Midbrain (tissue), 1 donor: ENCODE measurements around the gene FPR2.
"Not testable (repeated sequence)": the region's sequence is repeated elsewhere in the genome, so short reads cannot be mapped to it uniquely, and the experiment has no call there.

Source experiments
- DNase-seq: peaks from one replicate; lab custom pipeline; 2025; lab: John Stamatoyannopoulos, UW

Gene FPR2, protein sequence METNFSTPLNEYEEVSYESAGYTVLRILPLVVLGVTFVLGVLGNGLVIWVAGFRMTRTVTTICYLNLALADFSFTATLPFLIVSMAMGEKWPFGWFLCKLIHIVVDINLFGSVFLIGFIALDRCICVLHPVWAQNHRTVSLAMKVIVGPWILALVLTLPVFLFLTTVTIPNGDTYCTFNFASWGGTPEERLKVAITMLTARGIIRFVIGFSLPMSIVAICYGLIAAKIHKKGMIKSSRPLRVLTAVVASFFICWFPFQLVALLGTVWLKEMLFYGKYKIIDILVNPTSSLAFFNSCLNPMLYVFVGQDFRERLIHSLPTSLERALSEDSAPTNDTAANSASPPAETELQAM

GRCh38 chr19:51760697-51761356 is at the start of gene FPR2:
Gene FPR2 (plus strand): TSS chr19:51761180. CDS start chr19:51768659, 7,479 bp downstream.
- DNase-seq = no peak

DNA sequence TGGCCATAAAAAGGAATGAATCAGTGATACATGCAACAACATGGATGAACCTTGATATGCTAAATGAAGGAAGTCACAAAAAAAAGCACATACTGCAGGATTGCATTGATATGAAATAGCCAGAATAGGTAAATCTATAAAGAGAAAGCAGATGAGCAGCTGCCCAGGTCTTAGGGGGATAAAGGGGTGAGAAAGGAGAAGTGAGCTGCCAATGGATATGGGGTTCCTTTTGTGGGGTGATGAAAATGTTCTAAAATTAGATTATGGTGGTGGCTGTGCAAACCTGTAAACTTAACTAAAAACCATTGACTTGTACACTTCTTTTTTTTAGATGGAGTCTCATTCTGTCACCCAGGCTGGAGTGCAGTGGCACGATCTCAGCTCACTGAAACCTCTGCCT is 49.3 kb upstream of the FPR2 start:
- no peak for DNase-seq

DNA sequence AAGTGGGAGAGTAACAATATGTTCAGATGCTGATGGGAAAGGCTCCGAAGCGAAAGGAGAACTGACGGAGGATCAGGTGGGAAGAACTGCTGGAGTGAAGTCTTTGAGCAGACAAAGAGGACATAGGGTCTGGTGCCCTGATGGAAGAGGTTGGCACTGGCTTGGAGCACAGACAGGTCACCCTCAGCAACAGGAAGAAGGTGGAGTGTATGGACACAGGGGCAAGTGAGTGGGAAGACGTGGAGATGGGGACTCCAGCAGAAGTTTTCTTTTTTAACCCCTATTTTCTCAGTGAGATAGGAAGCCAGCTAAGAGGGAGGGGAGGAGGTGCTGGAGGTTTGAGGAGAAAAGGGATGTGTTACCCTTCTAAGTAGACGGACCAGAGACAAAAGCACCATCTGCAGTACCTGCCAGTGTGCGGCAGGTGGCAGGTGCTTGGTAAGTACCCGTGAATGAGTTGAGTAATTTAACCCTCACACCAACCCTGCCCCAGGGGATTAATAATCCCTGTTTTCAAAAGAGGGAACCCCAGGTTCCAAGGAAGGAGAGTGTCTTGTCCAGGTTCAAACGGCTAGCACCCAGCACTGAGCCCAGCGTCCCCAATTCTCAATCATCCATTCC is 48.4 kb upstream of the FPR2 start:
- no peak for DNase-seq

GRCh38 chr19:51713319-51714285 is 47.4 kb upstream of the FPR2 start:
- no peak for DNase-seq

GRCh38 chr19:51714848-51715247 is 46.1 kb upstream of the FPR2 start:
- DNase-seq = no peak

- DNase-seq = no peak
These were observed 45.1 kb upstream of the FPR2 start for GRCh38 chr19:51715850-51716249.

DNA sequence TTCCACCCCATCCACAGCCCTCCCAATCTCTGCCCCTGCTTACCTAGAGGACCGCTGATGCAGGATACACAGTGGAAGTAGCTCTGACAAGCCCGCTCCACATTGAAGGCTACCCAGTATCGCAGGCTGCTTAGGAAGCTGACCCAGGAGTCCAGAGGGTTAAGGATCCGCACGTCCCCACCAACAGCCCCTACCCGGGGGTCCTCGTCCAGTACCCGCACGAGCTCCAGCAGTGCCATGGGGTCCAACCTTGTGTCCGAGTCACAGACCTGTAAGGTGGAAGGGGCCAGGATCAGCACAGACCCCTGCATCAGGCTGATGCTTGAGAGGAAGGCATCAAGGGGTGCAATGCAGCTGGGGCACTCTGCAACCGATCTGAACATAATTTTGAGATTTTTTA is 44.1 kb upstream of the FPR2 start:
- DNase-seq = no peak

- DNase-seq = no peak
These were observed 41.6 kb upstream of the FPR2 start for GRCh38 chr19:51719251-51719988.

DNA sequence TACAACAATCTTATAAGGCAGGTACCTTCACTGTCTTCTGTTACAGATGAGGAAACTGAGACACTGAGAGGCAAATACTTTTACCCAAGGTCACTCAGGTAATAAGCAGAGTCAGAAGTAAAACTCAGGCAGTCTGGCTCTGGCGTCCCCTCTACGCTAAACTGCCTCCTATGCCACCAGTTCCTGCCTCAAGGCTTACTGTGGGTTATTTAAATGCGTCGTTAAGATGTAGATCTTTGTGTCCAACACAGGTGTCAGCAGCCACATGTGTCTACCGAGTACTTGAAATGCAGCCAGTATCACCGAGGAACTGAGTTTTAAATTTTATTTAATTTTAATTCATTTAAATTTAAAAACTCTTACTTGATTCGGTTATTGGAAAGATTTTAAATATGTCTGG is 39.1 kb upstream of the FPR2 start:
- no peak for DNase-seq

- DNase-seq = no peak
These were observed 38.5 kb upstream of the FPR2 start for GRCh38 chr19:51722492-51722891.

- no peak for DNase-seq
These were observed 36.4 kb upstream of the FPR2 start for GRCh38 chr19:51724543-51724942.

DNA sequence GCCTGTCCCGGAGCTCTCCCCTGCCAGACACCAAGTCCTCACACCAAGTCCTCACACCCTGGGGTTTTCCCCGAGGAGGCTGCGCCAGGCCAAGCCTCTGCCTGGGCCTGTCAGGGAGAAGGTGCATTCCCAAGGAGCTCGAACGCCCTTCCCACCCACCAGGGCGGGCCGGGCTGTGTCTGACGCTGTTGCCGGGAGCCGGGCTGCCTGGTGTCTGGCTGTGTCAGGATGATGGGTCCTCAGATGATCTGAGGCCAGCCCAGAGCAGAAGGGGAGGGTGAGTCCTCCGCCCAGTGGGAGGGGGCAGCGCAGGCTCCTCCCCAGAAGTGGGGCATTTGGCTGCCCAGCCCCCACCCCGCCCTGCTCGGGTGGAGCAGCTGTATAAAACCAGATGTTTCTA is 34.9 kb upstream of the FPR2 start:
- DNase-seq = peak; percentile 85

- no peak for DNase-seq
These were observed 33.6 kb upstream of the FPR2 start for GRCh38 chr19:51727349-51727880.

GRCh38 chr19:51729781-51730180 is 31.2 kb upstream of the FPR2 start:
- DNase-seq = no peak

DNA sequence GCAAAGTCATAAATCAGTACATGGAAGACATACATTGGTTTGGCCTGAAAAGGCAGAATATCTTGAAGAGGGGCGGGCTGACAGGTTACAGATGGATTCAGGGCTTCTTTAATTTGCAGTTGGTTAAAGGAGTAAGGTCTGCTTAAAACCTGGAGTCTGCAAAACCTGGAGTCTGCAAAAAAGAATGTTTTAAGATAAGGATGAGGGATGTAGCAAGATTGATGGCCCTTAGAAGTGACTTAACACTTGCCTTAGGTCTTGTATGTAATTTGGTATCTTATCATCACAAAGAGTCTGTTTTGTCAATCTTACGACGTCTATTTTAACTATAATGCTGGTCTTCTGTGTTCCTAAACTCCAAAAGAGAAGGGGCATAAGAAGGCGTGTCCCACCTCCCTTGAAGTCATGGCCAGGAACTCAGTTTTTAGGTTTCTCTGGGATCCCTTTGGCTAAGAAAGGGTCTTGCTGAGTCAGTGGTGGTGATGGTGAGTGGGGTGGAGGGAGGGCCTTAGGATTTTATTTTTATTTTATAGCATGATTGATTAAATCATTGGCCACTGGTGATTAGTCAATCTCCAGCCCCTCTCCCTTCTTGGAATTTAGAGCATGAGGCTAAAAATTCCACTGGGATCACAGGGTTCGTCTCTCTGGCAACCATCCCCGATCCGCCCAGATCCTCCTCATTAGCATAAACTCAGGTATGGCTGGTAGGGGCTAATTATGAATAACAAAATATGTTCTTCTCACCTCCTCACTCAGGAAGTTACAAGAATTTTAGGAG is 27.0 kb upstream of the FPR2 start:
- no peak for DNase-seq

- peak; percentile 25 for DNase-seq
These were observed 25.1 kb upstream of the FPR2 start for GRCh38 chr19:51735759-51736449.

- DNase-seq = no peak
These were observed 23.6 kb upstream of the FPR2 start for GRCh38 chr19:51737389-51737788.

- no peak for DNase-seq
These were observed 23.1 kb upstream of the FPR2 start for GRCh38 chr19:51737924-51738323.

GRCh38 chr19:51738523-51738922 is 22.5 kb upstream of the FPR2 start:
- DNase-seq = not testable (repeated sequence)
